Body of pancreas (tissue), 4 donors: ENCODE data around the gene SCP2. TPM values are rescaled to one million over a fixed set of nuclear protein-coding genes. Genes with fewer than 3 reads are reported as not detected.
A peak's percentile ranks its signal among the peaks of the same experiment; 100 is the strongest.

Experiments
- ATAC-seq: fragments of 150-250 bp; one replicate; pipeline ENCODE4 v1.9.1; 2016
- DNase-seq, 4 donors: peaks; one replicate each; pipeline ENCODE4 v3.0.0-alpha.2; 2019
- H3K27ac ChIP-seq, 4 donors: fragments of 200-600 bp; sonication (generic); 1 replicate in 3 of 4; 2 replicates in 1 of 4; pipeline versions ENCODE4 v1.5.1 to v1.6.1; 2016 to 2019; ENCODE audit warnings: mild to moderate bottlenecking in 1 of 4, mixed read lengths in 1 of 4, moderate library complexity in 1 of 4
- H3K27me3 ChIP-seq, 2 donors: fragments of 200-600 bp; sonication (generic); one replicate each; pipeline ENCODE4 v1.6.0; 2016; ENCODE audit warnings: mild to moderate bottlenecking in 1 of 2
- H3K36me3 ChIP-seq, 2 donors: fragments of 200-600 bp; sonication (generic); replicated peaks in 1 of 2; 2 replicates each; pipeline ENCODE4 v1.5.1; 2016; ENCODE audit warnings: low read depth in 2 of 2; ENCODE audit not compliant: insufficient read depth in 1 of 2
- H3K4me1 ChIP-seq: fragments of 200-600 bp; sonication (generic); one replicate; pipeline ENCODE4 v1.6.0; 2016
- H3K4me3 ChIP-seq, 2 donors: fragments of 200-600 bp; sonication (generic); 1 replicate in 1 of 2; 2 replicates in 1 of 2; pipeline ENCODE4 v1.5.1; 2016 to 2019
- H3K9me3 ChIP-seq, 3 donors: fragments of 200-600 bp; sonication (generic); 1 replicate in 2 of 3; 2 replicates in 1 of 3; pipeline ENCODE4 v1.5.1; 2016
- POLR2A ChIP-seq, 3 donors: fragments of 450-650 bp; IDR thresholded peaks; one replicate each; pipeline ENCODE4 v1.6.1; 2016; ENCODE audit warnings: antibody characterized with exemption in 3 of 3, mild to moderate bottlenecking in 2 of 3
- WGBS, 2 donors: methylation state at CpG; one replicate each; pipeline ENCODE4 v1.1.5; 2017; 5-methylcytosine and 5-hydroxymethylcytosine counted together
- intact Hi-C: fragments of 100-400 bp; cut with DNase I; formaldehyde crosslinking; loops from one replicate; pipeline ENCODE4 v1.15.1; 2023
- total RNA-seq, 2 donors: library from RNA; depleted of rRNA; stranded (reverse); fragments of >200 nt; gene quantifications; one replicate each; pipeline ENCODE4 v1.1.0, GENCODE V29; 2016
- TF ChIP-seq, protein P1 (sequence below), 7 experiments: fragments of 450-650 bp in 4 of 7; fragments of 200-600 bp in 3 of 7; sonication (generic) in 3 of 7; IDR thresholded peaks; one replicate each; pipeline ENCODE4 v1.5.1; 2016 to 2019; ENCODE audit warnings: antibody characterized with exemption in 7 of 7

Gene SCP2
- total RNA-seq, 2 donors from 2014 or later, result 87.4 to 90.3 TPM

GRCh38 chr1:52892424-52893215, 34.5 kb upstream of the SCP2 start:
- TF ChIP-seq, protein P1, sequence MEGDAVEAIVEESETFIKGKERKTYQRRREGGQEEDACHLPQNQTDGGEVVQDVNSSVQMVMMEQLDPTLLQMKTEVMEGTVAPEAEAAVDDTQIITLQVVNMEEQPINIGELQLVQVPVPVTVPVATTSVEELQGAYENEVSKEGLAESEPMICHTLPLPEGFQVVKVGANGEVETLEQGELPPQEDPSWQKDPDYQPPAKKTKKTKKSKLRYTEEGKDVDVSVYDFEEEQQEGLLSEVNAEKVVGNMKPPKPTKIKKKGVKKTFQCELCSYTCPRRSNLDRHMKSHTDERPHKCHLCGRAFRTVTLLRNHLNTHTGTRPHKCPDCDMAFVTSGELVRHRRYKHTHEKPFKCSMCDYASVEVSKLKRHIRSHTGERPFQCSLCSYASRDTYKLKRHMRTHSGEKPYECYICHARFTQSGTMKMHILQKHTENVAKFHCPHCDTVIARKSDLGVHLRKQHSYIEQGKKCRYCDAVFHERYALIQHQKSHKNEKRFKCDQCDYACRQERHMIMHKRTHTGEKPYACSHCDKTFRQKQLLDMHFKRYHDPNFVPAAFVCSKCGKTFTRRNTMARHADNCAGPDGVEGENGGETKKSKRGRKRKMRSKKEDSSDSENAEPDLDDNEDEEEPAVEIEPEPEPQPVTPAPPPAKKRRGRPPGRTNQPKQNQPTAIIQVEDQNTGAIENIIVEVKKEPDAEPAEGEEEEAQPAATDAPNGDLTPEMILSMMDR (IDR thresholded peaks at IDR 0.05), result no peak
- TF ChIP-seq POLR2A (IDR thresholded peaks at IDR 0.05), result no peak
- intact Hi-C loops, result no loop called here
- DNase-seq (no peak), ATAC-seq (no peak)
- Histone ChIP-seq H3K36me3 (no peaks in the 10 kb centered on the region), H3K4me3 (no peak overlapping the region), H3K9me3 (no peaks in the 10 kb centered on the region), H3K27ac (no peak overlapping the region), H3K4me1 (no peaks in the 10 kb centered on the region), H3K27me3 (no peaks in the 10 kb centered on the region)
- 90 to 95% methylated on average over 5 of the region's 5 CpGs for WGBS, 2 donors

- no peaks in the 10 kb centered on the region for H3K36me3 ChIP-seq
- DNase-seq, result no peak
- H3K9me3 ChIP-seq, result no peaks in the 10 kb centered on the region
- H3K4me3 ChIP-seq, result no peak overlapping the region
- ATAC-seq, result no peak
- WGBS, 2 donors, result 46 to 67% methylated on average over 4 of the region's 4 CpGs
- H3K27ac ChIP-seq, result no peak overlapping the region
- intact Hi-C loops, result no loop called here
- H3K4me1 ChIP-seq, result no peaks in the 10 kb centered on the region
- no peaks in the 10 kb centered on the region for H3K27me3 ChIP-seq
- TF ChIP-seq, protein P1 (IDR thresholded peaks at IDR 0.05), result no peak
- no peak for TF ChIP-seq POLR2A (IDR thresholded peaks at IDR 0.05)
Observed at GRCh38 chr1:52899445-52899894, 27.6 kb upstream of the SCP2 start.

- Histone ChIP-seq H3K4me3 (no peak overlapping the region), H3K27me3 (no peaks in the 10 kb centered on the region), H3K27ac (no peak overlapping the region), H3K9me3 (no peaks in the 10 kb centered on the region), H3K4me1 (no peaks in the 10 kb centered on the region), H3K36me3 (no peaks in the 10 kb centered on the region)
- intact Hi-C loops, result no loop called here
- 71 to 82% methylated on average over 2 of the region's 2 CpGs for WGBS, 2 donors
- TF ChIP-seq POLR2A (IDR thresholded peaks at IDR 0.05), result no peak
- TF ChIP-seq, protein P1 (IDR thresholded peaks at IDR 0.05), result no peak
- ATAC-seq (no peak), DNase-seq (no peak)
Observed at GRCh38 chr1:52900402-52900801, 26.7 kb upstream of the SCP2 start.

DNA sequence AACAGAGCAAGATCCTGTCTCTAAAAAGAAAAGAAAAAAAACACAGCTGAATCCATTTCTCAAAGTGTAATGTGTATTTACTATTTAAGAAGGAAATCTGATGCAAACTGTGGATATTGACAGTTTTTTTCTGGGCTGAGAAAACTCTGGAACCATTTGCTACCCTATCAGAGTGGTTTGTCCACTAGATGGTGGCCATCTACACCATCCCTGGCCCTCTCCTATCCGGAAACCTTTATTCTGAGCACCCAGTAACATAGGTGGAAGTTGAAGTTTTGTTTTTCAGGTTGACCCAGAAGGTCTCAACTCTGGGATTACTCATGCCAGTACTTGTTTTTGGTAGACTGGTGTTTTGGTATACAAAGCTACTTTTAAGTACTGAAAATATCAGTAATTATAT, 25.7 kb upstream of the SCP2 start:
- no peak for TF ChIP-seq POLR2A (IDR thresholded peaks at IDR 0.05)
- TF ChIP-seq, protein P1 (IDR thresholded peaks at IDR 0.05), result peak in 2 of 7 experiments; percentile 4 to 10
- Histone ChIP-seq H3K36me3 (no peaks in the 10 kb centered on the region), H3K4me3 (no peak overlapping the region), H3K9me3 (no peaks in the 10 kb centered on the region), H3K4me1 (no peaks in the 10 kb centered on the region), H3K27me3 (no peaks in the 10 kb centered on the region), H3K27ac (no peak overlapping the region)
- WGBS, 2 donors, result 58 to 78% methylated on average over 1 of the region's 1 CpG
- DNase-seq, result no peak
- intact Hi-C loops, result no loop called here
- ATAC-seq, result no peak
